ENCODE measurements around the gene DPY19L3.

DPY19L3 gene

GRCh38 chr19:32396046-32396652, 9.4 kb upstream of the DPY19L3 start:
- no peak overlapping the region for H3K27ac ChIP-seq
- TF ChIP-seq ZFX (IDR thresholded peaks at IDR 0.05) (no peak), CTCF (conservative IDR thresholded peaks at IDR 0.05) (no peak)

GRCh38 chr19:32397671-32398101, 7.9 kb upstream of the DPY19L3 start:
- no peak overlapping the region for H3K27ac ChIP-seq
- TF ChIP-seq CTCF (conservative IDR thresholded peaks at IDR 0.05) (no peak), ZFX (IDR thresholded peaks at IDR 0.05) (no peak)

- TF ChIP-seq ZFX (IDR thresholded peaks at IDR 0.05) (no peak), CTCF (conservative IDR thresholded peaks at IDR 0.05) (no peak)
- no peak overlapping the region for H3K27ac ChIP-seq
Observed at GRCh38 chr19:32401992-32402391, 3.6 kb upstream of the DPY19L3 start.

- no peak for TF ChIP-seq CTCF (conservative IDR thresholded peaks at IDR 0.05)
- no peak for TF ChIP-seq ZFX (IDR thresholded peaks at IDR 0.05)
- H3K27ac ChIP-seq, result no peak overlapping the region
Observed at GRCh38 chr19:32403291-32403995, 2.1 kb upstream of the DPY19L3 start.

- H3K27ac ChIP-seq, result peak overlapping the region; percentile 98
- no peak for TF ChIP-seq ZFX (IDR thresholded peaks at IDR 0.05)
- TF ChIP-seq CTCF (conservative IDR thresholded peaks at IDR 0.05), result no peak
Observed at GRCh38 chr19:32404213-32404932, 1.2 kb upstream of the DPY19L3 start.

- TF ChIP-seq CTCF (conservative IDR thresholded peaks at IDR 0.05) (no peak), ZFX (IDR thresholded peaks at IDR 0.05) (peak; percentile 91)
Observed at GRCh38 chr19:32404933-32405430, 588 bp upstream of the DPY19L3 start.

More at GRCh38 chr19:32404933-32405430, 588 bp upstream of the DPY19L3 start:
- peak overlapping the region; percentile 98 for H3K27ac ChIP-seq

All from C4-2B (cell line).